Measurements from ENCODE around the gene TMEM131L.
A peak's percentile ranks its signal among the peaks of the same experiment; 100 is the strongest.
"Not testable (repeated sequence)": the region's sequence is repeated elsewhere in the genome, so short reads cannot be mapped to it uniquely, and the experiment has no call there.

The TMEM131L gene

DNA sequence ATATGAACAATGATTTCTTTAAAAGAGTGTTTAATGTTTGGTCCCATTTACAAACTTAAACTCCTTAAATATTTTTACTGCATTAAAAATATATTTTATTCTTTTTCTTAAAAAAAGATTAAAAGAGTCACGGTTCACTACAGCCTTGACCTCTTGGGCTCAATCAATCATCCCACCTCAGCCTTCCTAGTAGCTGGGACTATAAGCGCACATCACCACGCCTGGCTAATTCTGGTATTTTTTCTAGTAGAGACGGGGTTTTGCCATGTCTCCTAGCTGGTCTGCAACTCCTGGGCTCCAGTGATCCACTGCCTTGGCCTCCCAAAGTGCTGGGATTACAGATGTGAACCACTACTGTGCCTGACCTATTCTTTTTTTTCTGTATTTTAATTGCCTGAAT is 113.2 kb downstream of the TMEM131L start:
- DNase-seq (ENCODE audit: low spot score): no peak

DNA sequence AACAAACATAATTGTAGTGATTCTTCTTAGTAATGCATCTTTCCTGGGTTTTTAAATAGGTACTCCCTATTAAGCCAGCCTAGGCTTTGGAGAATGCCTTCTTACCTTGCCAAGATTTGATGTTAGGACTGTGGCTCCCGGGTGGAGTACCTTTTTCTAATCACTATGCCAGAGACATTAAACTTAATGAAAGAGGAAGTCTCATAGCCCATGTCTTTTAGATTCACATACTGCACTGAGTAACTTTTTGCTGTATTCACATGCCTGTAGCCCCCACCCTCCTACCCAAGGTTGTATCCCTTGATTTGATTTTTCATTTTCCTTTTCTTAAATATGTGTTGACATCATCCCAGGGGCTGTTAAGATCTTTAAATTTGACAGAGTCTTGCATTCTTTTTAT is 113.7 kb downstream of the TMEM131L start:
- DNase-seq (ENCODE audit: low spot score): no peak

DNA sequence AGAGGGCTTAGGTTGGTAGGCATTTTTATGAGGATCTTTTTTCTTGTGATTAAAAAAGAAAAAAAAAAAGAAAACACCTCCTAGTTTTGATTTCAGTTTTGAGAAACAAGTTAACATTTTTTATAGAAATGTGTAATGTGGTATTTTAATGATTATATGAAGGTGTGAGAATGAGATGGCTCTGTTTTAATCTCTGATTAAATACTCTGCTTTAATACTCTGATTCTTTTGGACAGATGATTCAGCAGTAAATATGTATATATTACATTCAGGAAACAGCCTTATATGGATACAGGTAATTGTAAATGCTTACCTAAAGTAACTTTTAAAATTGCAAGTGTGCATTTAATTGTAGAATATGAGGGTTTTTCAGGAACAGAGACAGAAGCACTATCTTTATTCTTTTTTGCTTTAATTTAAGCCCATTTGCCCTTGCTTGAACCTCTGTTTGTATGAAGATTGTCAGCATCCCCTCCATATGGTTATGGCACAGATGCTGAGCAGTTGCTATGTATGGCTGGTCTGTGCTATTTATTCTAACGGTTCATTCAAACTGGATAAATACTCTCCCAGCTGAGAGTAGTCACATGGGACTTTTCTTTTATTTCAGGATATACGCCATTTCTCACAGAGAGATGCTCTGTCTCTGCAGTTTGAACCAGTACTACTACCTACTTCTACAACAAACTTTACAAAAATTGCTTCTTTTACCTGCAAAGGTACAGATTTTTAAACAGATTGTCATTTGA is 117.0 kb downstream of the TMEM131L start:
- DNase-seq (ENCODE audit: low spot score): no peak

DNA sequence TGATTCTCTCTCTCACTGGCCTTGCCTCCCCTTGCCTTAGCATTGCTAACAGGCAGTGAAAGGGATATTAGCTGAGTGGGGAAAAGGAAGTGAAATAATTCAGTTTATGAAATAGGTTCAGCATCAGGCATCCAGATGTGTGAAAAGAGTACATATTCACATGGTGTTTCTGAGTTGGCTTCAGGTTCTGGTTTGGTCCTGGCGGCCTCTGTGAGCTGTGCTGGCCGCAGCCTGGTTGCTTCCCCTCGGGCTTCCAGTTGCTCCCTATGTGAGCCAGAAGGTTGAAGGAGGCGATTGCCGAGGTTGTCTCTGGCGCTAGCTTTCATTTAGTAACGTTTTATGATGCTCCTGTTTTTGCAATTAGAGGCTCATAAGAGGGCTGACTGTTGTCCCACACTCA is 118.9 kb downstream of the TMEM131L start:
- no peak for DNase-seq (ENCODE audit: low spot score)

DNA sequence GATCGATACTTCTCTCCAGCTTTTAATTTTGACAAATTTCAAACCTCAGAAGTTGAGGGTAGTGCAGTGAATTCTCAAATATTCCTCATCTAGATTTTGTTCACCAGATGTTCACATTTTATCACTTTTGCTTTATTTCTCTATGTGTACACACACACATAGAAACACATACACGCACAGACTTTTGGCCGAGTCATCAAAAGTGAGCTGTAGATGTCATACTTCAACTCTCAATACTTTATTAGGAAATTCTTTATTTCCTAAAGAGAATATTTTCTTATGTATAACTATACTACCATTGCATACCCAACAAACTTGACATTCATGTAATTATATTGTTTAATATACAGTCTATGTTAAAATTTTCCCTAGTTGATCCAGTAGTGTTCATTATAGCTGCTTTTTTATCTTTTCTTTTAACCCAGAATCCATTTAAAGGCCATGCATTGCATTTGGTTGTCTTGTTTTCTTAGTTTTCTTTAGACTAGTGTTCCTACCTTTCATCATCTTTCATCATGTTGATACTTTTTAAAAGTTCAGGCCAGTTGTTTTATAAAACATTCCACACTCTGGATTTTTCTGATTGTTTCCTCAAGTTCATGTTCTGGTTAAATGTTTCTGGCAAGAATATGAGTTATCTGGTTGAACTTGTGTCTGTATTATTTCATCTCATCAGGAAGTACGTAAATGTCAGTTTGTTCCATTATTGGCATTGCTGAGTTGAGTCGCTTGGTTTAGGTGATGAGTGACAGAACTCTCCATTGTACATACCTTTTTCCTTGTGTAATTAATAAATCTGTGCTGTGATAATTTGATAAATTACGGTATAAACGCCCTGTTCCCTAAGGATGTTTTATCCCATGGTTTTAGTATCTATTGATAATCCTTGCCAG is 123.8 kb downstream of the TMEM131L start:
- no peak for DNase-seq (ENCODE audit: low spot score)

DNA sequence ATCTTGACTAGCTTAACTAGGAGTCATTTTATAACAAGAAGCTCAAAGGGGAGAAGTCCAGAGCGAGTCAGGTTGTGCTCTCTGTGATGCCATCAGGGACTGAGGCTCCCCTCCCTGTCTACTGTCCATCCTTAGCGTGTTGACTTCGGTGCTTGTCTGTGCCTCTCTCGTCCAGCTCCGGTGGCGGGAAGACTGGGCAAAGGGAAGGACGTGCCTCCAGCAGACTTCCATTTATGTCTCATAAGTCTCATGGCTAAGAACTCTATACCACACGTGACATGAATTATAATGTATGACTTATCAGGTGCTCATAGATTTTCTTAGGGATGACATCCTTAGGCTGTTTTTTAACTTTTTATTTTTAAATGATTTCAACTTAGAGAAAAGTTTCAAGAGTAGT is 125.3 kb downstream of the TMEM131L start:
- DNase-seq (ENCODE audit: low spot score): no peak

DNA sequence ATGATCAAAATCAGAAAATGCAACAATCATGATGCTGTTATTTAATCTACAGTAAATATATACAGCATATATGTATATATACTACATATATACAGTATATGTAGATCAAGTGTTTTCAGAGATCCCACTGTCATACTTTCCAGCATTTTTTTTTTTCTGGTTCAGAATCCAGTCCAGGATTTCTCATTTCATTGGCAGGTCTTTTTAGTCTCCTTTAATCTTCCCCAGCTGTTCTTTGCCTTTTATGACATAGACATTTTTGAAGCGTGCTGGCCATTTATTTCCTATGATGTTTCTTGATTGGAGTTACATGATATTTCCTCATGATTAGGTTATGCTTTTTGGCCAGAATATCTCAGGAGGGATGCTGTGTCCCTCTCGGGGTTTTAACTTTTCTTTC is 125.9 kb downstream of the TMEM131L start:
- no peak for DNase-seq (ENCODE audit: low spot score)

DNA sequence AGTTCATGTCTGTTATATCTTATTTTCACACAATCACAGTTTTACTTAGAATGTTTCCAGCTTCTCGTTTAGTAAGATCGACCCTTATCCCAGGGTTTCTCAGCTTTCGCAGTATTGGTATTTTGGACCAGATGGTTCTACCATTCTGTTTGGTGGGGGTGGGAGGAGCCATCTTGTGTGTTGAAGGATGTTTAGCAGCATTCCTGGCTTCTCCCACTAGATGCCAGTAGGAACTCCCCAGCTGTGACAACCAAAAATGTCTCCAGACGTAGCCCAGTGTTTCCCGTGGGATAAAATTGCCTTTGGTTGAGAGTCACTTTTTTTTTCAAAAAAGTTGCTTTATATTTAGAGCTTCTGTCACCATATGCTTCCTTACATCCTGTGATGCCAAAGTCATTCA is 127.0 kb downstream of the TMEM131L start:
- DNase-seq (ENCODE audit: low spot score): no peak

DNA sequence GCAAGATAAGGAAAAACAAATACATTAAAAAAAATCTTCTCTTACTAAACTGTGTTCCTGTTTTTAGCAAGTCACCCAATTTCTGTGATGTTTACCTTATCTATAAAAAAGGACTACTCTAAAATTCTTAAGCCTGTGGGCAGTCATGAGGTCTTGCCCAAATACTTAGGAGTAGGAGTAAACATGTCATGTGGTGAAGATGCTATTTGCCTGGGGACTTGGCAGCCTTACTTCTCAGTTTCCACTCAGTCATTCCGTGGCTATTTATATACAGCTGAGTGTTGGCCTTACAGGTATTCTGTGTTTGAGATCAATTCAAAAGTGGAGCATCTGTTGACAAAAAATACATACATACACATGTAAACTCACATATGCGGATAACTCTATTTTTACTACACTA is 128.1 kb downstream of the TMEM131L start:
- DNase-seq (ENCODE audit: low spot score): peak; percentile 18

DNA sequence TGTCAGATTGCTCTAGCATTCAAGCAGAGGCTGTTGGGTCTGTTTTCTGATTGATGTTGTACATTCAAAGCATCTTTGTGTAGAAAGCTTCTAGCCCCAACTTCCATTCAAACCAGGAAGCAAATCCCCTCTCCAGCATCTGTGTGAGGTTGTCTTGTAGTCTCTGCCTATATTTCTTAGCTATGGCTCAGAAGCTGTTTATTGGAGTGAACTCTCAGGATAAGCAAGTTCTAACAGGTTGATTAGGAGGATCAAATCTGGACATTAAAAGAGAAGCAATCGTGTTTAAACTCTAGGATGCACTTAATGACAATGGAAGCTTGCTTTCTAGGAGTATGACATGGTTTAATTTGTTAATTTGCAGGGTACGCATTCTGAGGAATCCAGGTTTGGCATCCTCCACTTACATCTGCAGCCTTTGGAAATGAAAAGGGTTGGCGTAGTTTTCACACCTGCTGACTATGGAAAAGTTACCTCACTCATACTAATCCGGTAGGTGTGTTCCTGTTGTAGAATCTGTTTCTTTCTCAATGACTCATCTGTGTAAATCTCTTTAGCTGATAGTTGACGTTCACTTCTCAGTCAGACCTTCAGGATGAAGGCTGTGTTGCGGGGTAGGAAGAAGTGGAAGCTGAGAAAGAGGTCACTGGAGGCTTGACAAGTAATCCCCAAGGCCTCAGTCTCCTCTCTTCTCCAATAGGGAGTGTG is 129.9 kb downstream of the TMEM131L start:
- DNase-seq (ENCODE audit: low spot score): no peak

DNA sequence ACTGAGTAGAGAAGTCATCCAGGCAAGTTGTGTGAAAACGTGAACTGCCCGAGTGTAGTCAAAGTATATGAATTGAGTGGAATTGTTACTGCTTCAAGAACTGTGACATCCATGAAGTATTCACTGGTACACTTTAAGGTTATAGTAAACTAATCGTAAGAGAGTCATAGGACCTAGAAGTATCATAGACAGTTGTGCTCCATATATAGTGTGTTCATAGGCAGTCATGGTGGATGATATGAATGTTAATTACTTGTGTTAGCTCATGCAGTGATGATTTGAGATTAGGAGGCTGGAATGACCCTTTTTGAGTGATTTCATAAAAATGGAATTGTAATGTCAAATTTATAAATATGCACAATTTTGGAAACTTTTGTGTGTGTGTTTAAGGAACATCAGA is 136.6 kb downstream of the TMEM131L start:
- DNase-seq (ENCODE audit: low spot score): no peak

DNA sequence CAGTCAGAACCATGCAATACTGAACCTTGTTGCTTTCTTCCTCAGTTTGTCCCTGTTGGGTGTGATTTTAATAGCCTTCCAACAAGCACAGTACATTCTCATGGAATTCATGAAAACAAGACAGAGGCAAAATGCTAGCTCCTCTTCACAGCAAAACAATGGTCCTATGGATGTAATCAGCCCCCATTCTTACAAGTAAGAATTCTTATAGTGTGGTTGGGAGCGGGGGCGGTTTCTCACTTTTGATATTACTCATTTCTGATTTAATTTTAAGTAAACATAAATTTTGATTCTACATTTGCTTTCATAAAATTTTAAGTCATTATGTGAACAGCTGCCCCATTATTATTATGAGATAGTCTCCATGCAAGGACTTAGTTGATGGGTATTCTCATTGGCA is 137.1 kb downstream of the TMEM131L start:
- DNase-seq (ENCODE audit: low spot score): no peak

DNA sequence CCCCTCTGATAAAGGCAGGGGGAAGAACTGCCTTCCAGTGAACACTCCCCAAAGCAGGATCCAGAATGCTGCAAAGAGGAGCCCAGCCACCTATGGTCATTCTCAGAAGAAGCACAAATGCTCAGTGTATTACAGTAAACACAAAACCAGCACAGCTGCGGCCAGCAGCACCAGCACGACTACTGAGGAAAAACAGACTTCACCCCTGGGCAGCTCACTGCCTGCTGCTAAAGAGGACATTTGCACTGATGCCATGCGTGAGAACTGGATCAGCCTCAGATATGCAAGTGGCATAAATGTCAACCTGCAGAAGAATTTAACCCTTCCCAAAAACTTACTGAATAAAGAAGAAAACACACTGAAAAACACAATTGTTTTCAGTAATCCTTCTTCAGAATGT is 137.7 kb downstream of the TMEM131L start:
- DNase-seq (ENCODE audit: low spot score): no peak

DNA sequence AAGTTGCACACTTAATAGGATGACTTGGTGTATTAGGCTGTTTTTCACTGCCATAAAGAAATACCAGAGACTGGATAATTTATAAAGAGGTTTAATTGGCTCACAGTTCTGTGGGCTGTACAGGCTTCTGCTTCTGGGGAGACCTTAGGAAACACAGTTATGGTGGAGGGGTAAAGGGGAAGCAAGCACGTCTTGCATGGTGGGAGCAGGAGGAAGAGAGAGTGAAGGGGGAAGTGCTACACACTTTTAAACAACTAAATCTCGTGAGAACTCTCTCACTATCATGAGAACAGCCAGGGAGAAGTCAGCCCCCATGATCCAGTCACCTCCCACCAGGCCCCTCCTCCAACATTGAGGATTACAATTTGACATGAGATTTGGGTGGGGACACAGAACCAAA is 142.9 kb downstream of the TMEM131L start:
- not testable (repeated sequence) for DNase-seq (ENCODE audit: low spot score)

DNA sequence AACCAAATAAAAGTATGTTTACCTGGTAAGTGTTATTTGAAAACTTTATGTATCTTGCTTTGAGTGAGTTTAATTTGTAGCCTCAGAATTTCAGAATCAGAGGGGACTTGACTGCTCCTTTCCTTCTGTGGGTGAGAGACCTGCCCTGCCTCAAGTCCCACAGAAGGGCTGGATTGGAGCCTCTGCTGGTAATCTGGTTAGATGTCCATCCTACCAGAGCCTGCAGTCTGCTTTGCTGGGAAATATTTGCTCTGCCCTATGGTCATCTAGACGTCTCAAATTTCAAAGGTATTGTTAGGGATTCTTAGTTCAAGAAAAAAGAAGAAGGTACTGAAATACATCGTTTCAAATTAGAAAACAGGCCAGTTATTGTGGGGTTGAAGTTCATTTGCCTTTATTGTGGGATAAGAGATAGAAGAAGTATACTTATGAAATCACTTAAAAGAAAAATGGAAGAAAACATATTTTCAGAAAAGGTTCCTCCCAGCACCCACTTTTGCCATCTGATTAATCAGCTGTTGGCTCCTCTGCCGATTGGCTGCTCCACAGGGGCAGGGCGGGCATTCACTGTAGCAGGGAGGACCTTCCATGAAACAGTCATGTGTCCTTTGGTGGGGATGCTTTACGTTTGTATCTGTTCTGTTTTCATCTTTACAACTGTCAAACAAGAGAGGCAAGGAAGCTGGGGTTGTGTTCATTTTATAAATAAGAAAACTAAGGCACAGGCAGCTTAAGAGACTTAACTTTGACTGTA is 144.6 kb downstream of the TMEM131L start:
- DNase-seq (ENCODE audit: low spot score): peak; percentile 11

DNA sequence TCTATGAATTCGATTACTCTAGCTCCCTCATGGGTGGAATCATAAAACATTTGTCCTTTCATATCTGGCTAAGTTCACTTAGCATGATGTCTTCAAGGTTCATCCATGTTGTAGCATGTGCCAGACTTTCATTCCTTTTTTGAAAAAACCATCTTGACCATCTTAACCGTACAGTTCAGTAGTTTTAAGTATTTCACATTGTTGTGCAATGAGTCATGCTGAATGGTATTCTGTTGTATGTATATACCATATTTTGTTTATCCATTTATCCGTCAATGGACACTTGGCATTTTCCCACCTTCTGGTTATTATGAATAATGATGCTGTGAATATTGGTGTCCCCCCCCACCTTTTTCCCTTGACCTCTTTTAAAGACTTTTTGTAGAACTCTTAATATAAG is 145.5 kb downstream of the TMEM131L start:
- DNase-seq (ENCODE audit: low spot score): no peak

DNA sequence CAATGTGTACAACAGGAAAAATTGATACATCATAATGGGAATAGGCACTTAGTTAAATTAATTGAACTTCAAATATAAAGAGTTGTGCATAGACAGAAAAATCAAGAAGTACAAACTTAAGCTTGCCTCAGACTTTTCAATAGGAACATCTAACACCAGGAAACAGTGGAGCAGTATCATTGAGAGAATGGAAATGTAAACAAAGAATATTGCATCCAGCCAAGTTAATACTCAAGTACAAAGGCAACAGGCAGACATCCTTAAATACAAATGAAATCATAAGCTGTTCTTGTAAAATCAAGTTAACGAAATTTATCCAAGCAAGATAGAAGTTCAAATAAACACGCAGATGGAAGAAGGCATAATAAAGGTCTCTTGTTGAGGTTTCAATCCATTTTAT is 146.7 kb downstream of the TMEM131L start:
- no peak for DNase-seq (ENCODE audit: low spot score)

DNA sequence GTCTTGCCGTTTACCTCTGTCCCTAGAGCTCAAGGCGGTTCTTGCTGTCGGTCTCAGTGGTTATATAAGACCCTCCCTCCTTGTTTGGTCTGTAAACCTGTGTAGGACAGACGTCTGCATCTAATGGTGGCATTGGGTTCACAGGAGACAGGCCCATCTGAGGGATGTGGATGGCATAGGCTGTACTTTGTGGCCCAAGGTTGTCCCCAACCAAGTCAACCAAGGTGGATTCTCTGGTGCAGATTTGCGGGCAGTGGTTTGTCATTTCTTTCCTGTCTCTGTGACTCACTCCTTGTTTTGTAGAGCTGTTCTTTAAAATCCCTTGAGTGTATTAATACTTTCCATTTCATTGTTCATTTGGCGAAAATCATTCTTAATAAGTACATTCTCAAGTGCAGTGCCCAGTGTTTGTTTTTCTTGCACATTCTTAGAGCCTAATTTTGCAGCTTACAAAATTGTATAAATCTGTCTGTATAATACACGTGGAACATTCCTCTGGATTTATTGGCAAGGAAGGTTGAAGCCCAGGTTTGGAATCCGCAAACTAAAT is 149.9 kb downstream of the TMEM131L start:
- no peak for DNase-seq (ENCODE audit: low spot score)

DNA sequence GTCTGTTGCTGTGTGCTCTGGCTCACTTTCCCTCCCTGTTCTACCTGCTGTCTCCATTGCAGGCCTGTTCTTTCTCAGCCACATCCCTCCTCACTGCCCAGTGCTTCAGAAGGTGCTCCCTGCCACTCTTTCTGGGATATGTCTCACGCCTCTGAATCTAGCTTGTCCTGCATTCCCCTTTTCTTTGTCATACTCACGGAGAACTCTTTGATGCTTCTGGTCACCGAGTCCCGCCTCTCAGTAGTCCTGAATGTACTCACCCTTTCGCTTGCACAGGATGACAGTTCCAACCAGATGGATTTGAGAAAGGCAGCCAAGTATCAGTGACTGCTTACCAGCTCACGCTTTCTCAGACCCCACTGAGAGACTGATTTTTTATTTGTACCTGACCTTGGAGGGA is 152.7 kb downstream of the TMEM131L start:
- DNase-seq (ENCODE audit: low spot score): no peak

DNA sequence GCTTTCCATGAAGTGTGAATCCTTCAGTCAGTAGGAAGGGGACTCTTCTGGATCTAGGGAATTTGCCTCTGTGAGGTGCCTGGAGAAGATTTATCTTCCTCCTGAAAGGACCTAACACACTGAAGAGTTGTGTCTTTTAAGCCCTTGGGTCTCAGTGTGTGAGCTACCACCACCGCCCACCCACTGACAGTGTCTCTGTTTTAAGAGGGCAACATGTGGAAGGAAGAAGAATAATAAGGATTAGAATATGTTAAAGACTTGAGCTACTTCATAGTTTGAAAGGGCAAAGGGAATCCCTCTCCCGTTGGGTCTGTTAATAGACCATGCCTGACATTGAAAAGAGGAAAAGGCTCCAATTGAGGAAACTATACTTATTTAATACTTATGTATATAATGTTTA is 153.7 kb downstream of the TMEM131L start:
- no peak for DNase-seq (ENCODE audit: low spot score)

DNA sequence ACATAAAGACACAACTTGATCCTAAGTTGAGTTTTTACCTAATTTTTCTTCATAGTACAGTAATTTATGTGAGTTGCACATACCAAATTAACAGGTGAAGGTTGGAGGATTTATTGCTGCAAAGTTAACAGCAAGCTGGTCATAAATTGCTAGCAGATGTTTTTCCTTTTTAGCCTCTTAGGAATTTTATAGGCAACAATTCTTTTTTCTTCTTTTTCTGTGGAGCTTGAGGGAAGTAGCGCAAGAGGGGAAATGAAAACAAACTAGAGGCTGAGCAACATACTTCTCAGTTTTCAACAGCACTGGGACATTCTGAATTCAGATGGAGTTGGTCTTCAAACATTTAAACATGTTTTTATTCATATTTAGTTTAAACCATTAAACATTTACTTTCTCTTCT is 154.2 kb downstream of the TMEM131L start:
- DNase-seq (ENCODE audit: low spot score): no peak

DNA sequence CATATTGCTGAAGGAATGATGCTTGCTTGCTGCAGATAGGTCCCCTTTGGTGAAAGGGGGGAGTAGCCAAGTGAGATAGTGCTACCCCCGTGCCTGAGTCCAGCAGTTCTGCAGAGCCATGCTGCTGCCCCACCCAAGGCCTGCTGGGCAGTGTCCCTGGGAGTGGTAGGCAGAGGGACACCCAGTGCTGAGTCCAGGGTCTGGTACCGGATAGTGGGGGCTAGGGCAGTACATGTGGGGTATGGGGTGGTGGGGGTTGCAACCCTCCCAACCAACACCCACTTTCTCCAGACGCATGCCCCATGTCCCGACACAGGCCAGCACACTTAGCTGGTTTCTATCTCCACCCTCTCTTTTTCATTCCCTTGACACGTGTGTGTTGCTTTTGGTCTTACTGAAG is 155.9 kb downstream of the TMEM131L start:
- DNase-seq (ENCODE audit: low spot score): no peak
